GM21576 (cell line): ENCODE data around the gene TMEM242.
A peak's percentile ranks its signal among the peaks of the same experiment; 100 is the strongest.

Source experiments
- ATAC-seq: cut with Tn5 transposase; IDR thresholded peaks from one replicate; pipeline ENCODE4 v1.9.1; 2021; ENCODE audit warnings: mild to moderate bottlenecking, moderate library complexity; ENCODE audit not compliant: unreplicated experiment

The TMEM242 gene

DNA sequence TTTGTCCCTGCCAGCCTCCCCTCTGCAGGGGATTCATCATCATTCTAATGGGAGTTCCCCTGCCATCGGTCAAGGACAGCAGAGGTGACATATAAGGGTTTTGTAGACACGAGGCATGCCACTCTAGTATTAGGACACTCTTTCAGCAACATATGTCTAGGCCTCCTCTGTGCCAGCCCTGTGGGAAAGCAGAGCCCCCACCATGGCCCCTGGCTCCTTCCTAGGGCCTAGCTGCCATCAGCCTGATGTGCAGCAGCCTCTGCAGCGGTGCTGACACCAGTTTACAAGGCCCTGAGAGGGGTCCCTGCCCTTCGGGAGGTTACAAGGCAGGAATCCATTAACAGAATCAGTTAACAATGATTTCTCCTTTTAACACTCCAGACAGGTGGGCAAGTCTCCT is 32.5 kb downstream of the TMEM242 start:
- ATAC-seq = no peak

DNA sequence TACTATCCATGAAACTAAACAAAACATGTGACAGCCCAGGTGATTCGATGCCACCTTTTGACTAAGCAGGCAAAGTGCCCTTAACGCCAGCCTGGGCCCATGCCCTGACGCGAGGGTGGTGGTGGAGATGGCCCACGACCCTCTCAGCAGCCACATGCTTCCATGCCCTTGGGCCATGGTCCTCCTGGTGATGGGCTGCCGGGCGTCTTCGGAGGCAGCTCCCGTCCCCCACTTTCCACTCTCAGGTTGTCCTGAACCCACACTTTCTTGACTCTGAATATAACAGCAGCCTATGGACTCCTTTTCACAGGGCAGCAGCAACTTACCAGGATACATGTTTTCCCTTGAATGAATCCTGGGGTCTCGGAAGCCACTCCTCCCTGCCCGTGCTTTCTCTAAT is 33.6 kb downstream of the TMEM242 start:
- ATAC-seq = no peak

- ATAC-seq = no peak
These were observed 34.7 kb downstream of the TMEM242 start for GRCh38 chr6:157288575-157288974.

DNA sequence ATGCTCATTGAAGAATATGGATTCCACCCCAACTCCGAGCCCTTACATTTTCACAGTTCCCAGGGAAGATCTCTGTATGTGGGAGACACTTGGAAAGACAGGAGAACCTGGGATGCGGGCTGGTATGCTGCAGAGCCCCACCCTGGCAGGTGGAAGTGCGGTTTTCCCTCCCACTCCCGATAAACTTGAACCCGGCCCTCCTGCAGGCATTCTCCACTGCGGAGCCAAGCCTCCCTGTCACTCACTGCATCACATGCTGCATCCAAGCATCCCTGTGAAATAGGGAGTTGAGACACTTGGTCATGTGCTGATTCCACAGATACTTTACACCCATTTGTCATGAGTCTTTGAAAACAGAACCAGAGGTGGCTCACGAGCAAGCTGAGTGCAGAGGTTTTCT is 35.4 kb downstream of the TMEM242 start:
- ATAC-seq = no peak

GRCh38 chr6:157287247-157287850 is 36.0 kb downstream of the TMEM242 start:
- no peak for ATAC-seq

GRCh38 chr6:157285422-157285779 is 37.9 kb downstream of the TMEM242 start:
- ATAC-seq = no peak

- ATAC-seq = no peak
These were observed 38.4 kb downstream of the TMEM242 start for GRCh38 chr6:157284738-157285421.

- ATAC-seq = no peak
These were observed 39.2 kb downstream of the TMEM242 start for GRCh38 chr6:157283900-157284737.

DNA sequence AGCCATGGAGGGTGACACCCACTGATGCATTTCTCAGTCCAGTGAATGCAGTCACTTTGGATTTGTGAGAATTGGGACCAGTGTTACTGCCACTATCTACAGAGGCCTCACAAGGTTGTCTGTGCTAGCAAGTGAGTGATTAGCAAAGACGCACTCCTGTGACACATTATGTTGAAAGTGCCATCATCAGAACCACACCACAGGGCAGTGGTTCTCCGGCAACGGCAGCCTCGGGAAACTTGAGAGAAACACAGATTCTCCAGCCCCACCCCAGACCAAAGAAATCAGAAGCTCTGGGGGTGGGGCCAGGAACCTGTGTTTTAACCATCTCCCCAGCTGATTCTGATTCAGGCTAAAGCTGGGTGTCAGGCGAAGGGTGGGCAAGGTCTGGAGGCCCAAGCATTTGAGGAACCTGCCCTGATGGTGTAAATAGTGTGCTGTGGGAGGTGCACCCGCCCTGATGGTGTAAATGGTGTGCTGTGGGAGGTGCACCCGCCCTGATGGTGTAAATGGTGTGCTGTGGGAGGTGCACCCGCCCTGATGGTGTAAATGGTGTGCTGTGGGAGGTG is 39.9 kb downstream of the TMEM242 start:
- no peak for ATAC-seq

DNA sequence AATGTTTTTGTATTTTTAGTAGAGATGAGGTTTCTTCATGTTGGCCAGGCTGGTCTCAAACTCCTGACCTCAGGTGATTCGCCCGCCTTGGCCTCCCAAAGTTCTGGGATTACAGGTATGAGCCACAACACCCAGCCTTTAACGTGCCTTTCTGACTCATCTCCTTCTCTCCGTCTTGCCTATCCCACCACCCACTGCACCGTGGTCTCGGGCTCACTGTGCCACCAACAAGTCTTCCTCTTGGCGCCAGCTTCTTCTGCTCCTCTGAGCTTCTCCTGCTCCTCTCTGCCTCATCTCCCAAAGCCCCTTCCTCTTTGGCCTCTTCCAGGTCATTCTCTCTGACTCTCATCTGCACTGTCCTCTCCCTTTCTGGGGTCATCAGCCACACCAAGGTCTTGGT is 41.0 kb downstream of the TMEM242 start:
- ATAC-seq = no peak

DNA sequence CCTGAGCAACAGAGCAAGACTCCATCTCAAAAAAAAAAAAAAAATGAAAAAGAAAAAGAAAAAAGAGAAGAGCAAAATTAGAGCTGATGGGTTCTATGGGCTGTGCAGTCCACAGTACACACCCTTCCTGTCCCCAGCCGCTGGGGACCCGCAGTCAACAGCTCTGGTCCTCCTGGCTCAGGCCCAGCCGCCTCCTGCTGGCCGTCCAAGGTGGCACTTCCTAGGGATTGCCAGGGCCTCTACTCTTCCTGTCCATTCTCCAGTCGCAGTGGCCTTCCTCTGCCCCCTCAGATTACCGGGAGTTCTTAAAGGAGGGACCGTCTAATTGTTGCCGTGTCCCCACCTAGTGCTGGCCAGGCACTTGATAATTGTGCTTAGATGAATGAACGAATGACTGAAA is 41.7 kb downstream of the TMEM242 start:
- ATAC-seq = no peak

- ATAC-seq = no peak
These were observed 42.4 kb downstream of the TMEM242 start for GRCh38 chr6:157280947-157281346.

DNA sequence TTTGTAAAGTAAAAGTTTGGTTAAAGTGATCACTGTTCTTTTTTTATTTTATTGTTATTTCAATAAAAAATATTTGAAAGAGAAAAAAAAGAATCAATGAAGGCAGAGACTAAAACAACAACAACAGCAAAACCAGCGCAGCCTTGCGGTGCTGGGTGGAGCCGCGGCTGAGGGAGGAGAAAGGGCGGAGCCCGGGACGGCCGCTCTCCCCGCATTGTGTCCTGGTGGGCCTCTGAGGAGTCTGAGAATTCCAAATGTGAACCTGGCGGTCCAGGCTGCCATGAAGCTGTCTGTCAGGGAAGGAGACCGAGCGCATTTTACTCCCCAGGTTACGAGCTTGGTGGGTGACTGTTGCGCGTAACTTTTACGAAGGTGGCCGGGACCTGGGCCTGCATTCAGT is 43.2 kb downstream of the TMEM242 start:
- no peak for ATAC-seq

DNA sequence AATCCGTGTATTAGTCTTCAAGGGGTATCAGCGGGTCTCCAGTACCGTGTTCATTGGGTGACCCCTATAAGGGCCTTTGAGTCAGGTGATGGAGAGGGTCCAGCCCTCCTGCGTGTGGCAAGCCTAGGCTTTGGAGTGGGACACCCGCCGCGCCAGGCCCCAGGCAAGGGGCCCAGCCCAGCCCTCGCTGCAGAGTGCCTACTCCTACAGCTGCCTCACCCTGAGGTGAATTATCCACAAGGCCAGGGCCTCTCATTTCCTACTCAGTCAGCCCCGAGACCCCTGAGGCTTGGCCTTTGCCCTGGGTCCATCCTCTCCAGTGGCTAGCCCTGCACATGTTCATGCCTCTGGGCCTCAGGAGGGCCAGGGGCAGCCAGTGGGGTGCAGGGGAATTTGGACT is 45.1 kb downstream of the TMEM242 start:
- no peak for ATAC-seq

DNA sequence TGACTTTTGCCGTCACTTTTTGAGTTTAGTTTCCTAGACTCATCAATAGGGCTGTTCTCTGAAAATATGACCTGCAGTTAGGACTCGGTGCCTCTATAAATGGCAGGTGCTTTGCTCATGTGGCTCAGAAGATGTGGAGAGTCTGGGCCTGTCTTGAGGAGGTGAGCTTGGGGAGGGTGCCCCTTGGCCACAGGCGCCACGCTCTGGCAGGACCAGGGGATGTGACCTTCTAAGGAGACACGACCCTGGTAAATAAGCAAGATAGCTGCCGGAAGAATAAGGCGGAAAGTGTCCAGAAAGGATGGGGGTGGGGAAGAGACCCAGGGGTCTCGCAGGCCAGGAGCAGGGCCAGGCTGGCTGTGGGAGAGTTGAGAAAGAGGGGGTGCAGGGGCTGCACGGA is 46.6 kb downstream of the TMEM242 start:
- ATAC-seq = no peak

GRCh38 chr6:157276134-157276532 is 47.2 kb downstream of the TMEM242 start:
- no peak for ATAC-seq

- peak; percentile 85 for ATAC-seq
These were observed 48.7 kb downstream of the TMEM242 start for GRCh38 chr6:157274471-157275226.

DNA sequence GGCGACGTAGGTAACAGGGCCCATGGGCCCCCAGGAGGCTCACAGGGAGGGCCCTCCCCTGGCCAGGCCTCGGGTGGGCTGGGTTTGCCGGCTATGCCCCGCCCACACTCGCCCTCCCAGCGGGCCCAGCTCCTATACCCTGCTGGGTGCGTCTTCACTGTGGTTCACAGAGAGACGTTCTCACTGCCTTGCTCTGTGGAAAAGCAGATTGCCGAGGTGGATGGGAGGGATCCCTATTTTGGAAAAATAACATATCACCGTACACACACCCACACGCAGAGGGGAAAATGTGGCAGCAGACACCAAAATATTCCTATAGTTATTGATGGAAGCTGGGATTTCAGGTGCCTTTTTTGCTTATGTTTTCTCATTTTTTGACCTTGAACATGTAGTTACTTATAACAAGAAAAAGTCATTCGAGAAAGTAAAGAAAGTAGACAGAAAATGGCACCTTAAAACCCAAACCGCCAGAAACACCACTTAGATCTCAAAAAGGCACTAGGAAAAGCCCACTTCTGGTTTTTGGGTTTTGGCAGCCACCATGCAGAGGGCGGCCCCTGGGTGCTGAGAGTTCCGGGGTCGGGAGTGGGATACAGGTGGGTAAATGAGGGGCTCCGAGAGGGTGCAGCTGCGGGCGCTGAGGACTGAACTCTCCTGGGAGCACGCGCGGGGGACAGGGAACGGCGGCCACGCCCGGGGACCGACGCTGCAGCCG is 49.4 kb downstream of the TMEM242 start:
- ATAC-seq = peak; percentile 46

GRCh38 chr6:157272866-157273755 is 50.2 kb downstream of the TMEM242 start:
- no peak for ATAC-seq
